Measurements from ENCODE around the gene RAB37. TPM values are rescaled to one million over a fixed set of nuclear protein-coding genes. Genes with fewer than 3 reads are reported as not detected.

RAB37 gene
- total RNA-seq, 2 donors from 2014 or later = 0.89 to 0.90 TPM

DNA sequence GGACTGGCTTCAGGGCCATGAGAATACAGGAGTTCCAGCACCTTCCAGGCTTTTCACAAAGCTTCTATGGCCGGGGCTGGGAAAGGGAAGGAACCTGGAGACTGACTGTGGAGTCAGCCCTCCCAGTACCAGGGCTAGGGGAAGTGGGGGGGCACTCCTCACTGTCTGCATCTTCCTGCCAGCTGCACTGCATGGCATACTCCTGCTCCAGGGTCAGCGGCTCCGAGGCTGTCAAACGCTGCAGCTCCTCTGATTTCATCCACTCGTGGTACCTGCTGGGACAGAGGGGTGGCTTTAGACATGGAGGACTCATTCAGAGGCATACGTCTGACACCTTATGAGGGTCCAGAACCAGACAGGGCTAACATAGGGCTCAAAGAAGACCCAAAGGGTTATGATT is 36.4 kb downstream of the RAB37 start:
- DNase-seq (ENCODE audit: low spot score) = no peak
- H3K9me3 ChIP-seq = no peaks in the 10 kb centered on the region
- H3K4me1 ChIP-seq = peaks cover 0 to 57% of the 10 kb centered on the region in 2 donors
- H3K27ac ChIP-seq = no peak overlapping the region
- H3K4me3 ChIP-seq = no peak overlapping the region
- H3K27me3 ChIP-seq = no peaks in the 10 kb centered on the region
- TF ChIP-seq, protein P1, sequence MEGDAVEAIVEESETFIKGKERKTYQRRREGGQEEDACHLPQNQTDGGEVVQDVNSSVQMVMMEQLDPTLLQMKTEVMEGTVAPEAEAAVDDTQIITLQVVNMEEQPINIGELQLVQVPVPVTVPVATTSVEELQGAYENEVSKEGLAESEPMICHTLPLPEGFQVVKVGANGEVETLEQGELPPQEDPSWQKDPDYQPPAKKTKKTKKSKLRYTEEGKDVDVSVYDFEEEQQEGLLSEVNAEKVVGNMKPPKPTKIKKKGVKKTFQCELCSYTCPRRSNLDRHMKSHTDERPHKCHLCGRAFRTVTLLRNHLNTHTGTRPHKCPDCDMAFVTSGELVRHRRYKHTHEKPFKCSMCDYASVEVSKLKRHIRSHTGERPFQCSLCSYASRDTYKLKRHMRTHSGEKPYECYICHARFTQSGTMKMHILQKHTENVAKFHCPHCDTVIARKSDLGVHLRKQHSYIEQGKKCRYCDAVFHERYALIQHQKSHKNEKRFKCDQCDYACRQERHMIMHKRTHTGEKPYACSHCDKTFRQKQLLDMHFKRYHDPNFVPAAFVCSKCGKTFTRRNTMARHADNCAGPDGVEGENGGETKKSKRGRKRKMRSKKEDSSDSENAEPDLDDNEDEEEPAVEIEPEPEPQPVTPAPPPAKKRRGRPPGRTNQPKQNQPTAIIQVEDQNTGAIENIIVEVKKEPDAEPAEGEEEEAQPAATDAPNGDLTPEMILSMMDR (IDR thresholded peaks at IDR 0.05) = no peak
- peaks cover 33% of the 10 kb centered on the region for H3K36me3 ChIP-seq

DNA sequence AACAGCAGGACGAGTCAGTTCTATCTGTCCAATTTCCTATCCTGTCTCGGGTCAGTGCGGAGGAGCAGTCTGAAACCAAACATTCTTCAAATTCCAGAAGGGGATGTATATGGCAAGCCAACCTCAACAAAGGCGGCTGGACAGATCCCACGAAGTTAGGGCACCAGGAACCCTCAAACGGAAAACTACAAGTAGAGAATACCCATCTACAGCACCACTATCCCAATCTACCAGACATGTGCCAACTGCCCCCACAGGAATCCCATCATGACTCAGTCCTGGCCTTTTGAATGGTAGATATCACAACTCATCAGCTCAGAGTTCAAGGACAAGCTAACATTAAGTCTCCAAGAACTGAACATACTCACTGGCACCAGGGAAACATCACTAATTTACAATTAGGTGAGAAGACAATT is 36.8 kb downstream of the RAB37 start:
- no peak for DNase-seq (ENCODE audit: low spot score)
- Histone ChIP-seq H3K27me3 (no peaks in the 10 kb centered on the region), H3K4me3 (no peak overlapping the region), H3K9me3 (no peaks in the 10 kb centered on the region), H3K36me3 (peaks cover 33% of the 10 kb centered on the region), H3K4me1 (peaks cover 0 to 53% of the 10 kb centered on the region in 2 donors), H3K27ac (no peak overlapping the region)
- TF ChIP-seq, protein P1 (IDR thresholded peaks at IDR 0.05) = no peak

DNA sequence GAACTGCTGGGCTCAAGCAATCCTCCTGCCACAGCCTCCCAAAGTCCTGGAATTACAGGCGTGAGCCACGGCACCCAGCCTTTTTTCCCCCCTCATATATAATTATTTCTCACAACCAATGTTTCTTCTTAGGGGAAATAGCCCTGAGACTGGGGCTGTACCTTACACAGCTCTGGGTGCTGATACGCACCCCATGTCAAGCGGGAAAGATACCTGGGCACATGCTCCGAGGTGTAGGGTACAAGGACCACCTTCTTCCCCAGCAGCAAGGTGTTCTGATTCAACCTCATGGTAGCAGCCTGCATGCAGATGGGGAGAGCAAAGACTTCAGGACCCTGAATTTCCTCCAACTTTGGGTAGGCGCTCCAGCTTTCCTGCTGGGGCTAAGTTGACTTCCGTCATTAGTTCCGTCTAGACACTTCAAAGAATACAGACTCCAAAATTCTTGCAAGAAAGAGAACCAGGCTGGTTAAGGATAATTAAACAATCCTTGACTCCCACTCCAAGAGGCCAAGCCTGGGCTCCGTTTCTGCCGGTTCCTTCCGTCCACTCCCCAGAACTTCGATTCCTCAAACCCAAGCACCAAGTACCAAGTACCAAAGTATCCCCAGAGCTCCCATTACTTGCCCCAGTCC is 38.5 kb downstream of the RAB37 start:
- Histone ChIP-seq H3K4me1 (peaks cover 0 to 40% of the 10 kb centered on the region in 2 donors), H3K9me3 (no peaks in the 10 kb centered on the region), H3K36me3 (peaks cover 33% of the 10 kb centered on the region), H3K27ac (peak overlapping the region; percentile 74 to 75), H3K27me3 (no peaks in the 10 kb centered on the region), H3K4me3 (peak overlapping the region; percentile 88 to 95)
- TF ChIP-seq, protein P1 (IDR thresholded peaks at IDR 0.05) = no peak
- DNase-seq (ENCODE audit: low spot score) = no peak

DNA sequence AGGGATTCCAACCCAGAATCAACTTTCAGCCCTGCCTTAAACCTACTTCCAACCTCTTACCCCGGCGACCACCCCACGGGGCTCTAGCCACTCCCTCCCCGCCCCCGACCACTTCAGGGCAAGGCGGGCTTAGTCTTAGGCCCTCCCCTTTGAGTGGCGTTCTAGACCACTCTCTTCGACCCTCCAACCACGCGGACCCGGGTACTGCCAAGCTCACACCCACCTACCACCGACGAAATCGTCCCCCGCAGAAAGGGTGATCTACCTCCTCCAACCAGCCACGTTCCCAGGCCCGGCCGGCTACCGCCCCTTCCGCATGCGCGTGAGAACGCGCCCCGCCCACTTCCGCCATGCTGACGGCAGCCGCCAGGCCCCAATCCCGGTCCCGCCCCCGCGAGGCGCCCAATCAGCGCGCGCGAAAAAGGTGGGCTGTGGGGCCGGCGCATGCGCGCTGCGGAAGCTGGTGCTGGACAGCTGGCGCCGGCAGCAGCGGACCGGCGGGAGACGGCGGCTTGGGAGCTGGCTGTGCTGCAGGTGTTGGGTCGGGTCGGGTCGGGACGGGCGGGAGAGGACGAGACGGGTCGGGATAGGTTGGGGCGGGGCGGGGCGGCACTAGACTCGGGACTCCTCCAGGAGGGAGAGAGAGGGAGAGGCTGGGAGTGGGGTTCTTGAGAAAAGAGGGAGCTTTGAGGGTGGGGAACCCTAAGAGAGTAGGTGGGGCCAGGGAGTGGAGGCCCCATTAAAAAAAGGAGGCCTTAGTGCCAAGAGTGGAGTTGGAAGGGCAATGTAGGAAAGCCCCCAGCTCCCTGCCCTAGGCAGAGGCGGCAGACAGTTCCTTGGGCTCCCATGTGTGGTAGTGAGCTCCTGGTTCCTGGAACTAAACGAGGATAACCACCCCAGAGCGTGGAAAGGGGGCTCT is 39.2 kb downstream of the RAB37 start, which contains the start of gene NAT9:
Gene NAT9, minus strand, starts transcription at position 302 of the 919 bp plus-strand sequence. CDS start 647 bp downstream, outside the sequence.
- H3K4me1 ChIP-seq = peaks cover 0 to 40% of the 10 kb centered on the region in 2 donors
- TF ChIP-seq, protein P1 (IDR thresholded peaks at IDR 0.05) = no peak
- peaks cover 25% of the 10 kb centered on the region for H3K36me3 ChIP-seq
- H3K4me3 ChIP-seq = peak within 1 kb of the TSS; percentile 88 to 95
- H3K27ac ChIP-seq = peak within 1 kb of the TSS; percentile 74 to 75
- no peaks in the 10 kb centered on the region for H3K9me3 ChIP-seq
- no peaks in the 10 kb centered on the region for H3K27me3 ChIP-seq
- peak; percentile 97 for DNase-seq (ENCODE audit: low spot score)

DNA sequence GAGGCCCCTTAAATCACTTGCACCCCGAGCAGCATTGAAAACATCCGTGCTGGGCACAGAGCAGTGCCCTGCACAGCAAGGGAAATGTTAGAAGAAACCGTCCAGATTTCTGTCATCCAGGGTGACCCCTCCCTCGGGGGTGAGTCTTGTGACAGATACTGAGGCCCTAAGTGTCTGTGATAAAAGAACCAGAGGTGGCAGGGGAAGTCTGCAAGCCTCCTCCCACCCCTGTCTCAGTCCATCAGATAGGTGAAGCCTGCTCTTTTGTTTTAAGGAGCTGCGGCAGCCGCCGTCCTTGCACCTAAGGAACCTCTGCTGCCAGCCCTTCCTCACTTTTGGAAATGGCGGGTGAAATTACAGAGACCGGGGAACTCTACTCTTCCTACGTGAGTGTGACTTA is 39.9 kb downstream of the RAB37 start:
- H3K27ac ChIP-seq = peak overlapping the region in 1 of 2 donors; percentile 75
- H3K36me3 ChIP-seq = peaks cover 18% of the 10 kb centered on the region
- H3K27me3 ChIP-seq = no peaks in the 10 kb centered on the region
- no peaks in the 10 kb centered on the region for H3K9me3 ChIP-seq
- peaks cover 0 to 40% of the 10 kb centered on the region in 2 donors for H3K4me1 ChIP-seq
- DNase-seq (ENCODE audit: low spot score) = no peak
- peak overlapping the region; percentile 88 to 95 for H3K4me3 ChIP-seq
- TF ChIP-seq, protein P1 (IDR thresholded peaks at IDR 0.05) = no peak
